ENCODE measurements around the gene CD68. TPM values are rescaled to one million over a fixed set of nuclear protein-coding genes. Genes with fewer than 3 reads are reported as not detected.
"Not testable (repeated sequence)": the region's sequence is repeated elsewhere in the genome, so short reads cannot be mapped to it uniquely, and the experiment has no call there.

Gene CD68
- total RNA-seq, 2 experiments from 2014 or later, result 10.0 to 26.7 TPM

- Mint-ChIP-seq H3K27me3 (no peaks in the 10 kb centered on the region), H3K27ac (no peak overlapping the region), H3K9me3 (ENCODE audit: low read depth) (no peaks in the 10 kb centered on the region), H3K36me3 (peaks cover 37% of the 10 kb centered on the region), H3K4me1 (peaks cover 17% of the 10 kb centered on the region), H3K4me3 (no peak overlapping the region)
- CTCF ChIA-PET, result interaction anchor here (0.5 to 9.7 kb wide), 40 partner anchors 9 to 307 kb away, joined by 3 to 81 read pairs (median 4); partner anchors contain the start of genes ATP1B2, CD68, FXR2 and POLR2A
- DNase-seq, result peak; percentile 73
- peak; percentile 77 for ATAC-seq
Measured at GRCh38 chr17:7589204-7589868, 9.9 kb downstream of the CD68 start.

- peak within 1 kb of the TSS; percentile 56 for H3K27ac Mint-ChIP-seq
- peaks cover 11% of the 10 kb centered on the region for H3K4me1 Mint-ChIP-seq
- DNase-seq (no peak), ATAC-seq (no peak)
- CTCF ChIA-PET, result interaction anchor here (0.6 to 9.7 kb wide), 36 partner anchors 9 to 308 kb away, joined by 3 to 81 read pairs (median 4); partner anchors contain the start of genes ATP1B2, CD68, FXR2 and POLR2A
- no peaks in the 10 kb centered on the region for H3K9me3 Mint-ChIP-seq (ENCODE audit: low read depth)
- H3K4me3 Mint-ChIP-seq, result no peak within 1 kb of the TSS
- no peaks in the 10 kb centered on the region for H3K27me3 Mint-ChIP-seq
- H3K36me3 Mint-ChIP-seq, result peaks cover 37% of the 10 kb centered on the region
Measured at GRCh38 chr17:7589891-7590691, 10.7 kb downstream of the CD68 start, which contains the start of gene SOX15. Gene SOX15 (minus strand): TSS chr17:7590094. CDS start chr17:7589676, 418 bp downstream.

GRCh38 chr17:7590743-7591142, 11.3 kb downstream of the CD68 start:
- Mint-ChIP-seq H3K9me3 (ENCODE audit: low read depth) (no peaks in the 10 kb centered on the region), H3K27ac (peak overlapping the region; percentile 56), H3K4me1 (peaks cover 6% of the 10 kb centered on the region), H3K36me3 (peaks cover 41% of the 10 kb centered on the region), H3K4me3 (no peak overlapping the region), H3K27me3 (no peaks in the 10 kb centered on the region)
- ATAC-seq (no peak), DNase-seq (no peak)
- CTCF ChIA-PET, result interaction anchor here (2.0 to 9.7 kb wide), 3 partner anchors 23 to 96 kb away, joined by 14 to 81 read pairs (median 20); partner anchors contain the start of genes FXR2, SENP3, TP53 and WRAP53

- no peak overlapping the region for H3K4me3 Mint-ChIP-seq
- H3K36me3 Mint-ChIP-seq, result peaks cover 45% of the 10 kb centered on the region
- no peak for DNase-seq
- CTCF ChIA-PET, result interaction anchor here (1.1 kb wide), 1 partner anchor 31 kb away, joined by 3 read pairs; no protein-coding TSS in a partner anchor
- H3K9me3 Mint-ChIP-seq (ENCODE audit: low read depth), result no peaks in the 10 kb centered on the region
- H3K4me1 Mint-ChIP-seq, result peaks cover under 1% of the 10 kb centered on the region
- no peak overlapping the region for H3K27ac Mint-ChIP-seq
- no peak for ATAC-seq
- H3K27me3 Mint-ChIP-seq, result no peaks in the 10 kb centered on the region
Measured at GRCh38 chr17:7591596-7591995, 12.2 kb downstream of the CD68 start.

GRCh38 chr17:7592422-7593021, 13.1 kb downstream of the CD68 start:
- Mint-ChIP-seq H3K36me3 (peaks cover 43% of the 10 kb centered on the region), H3K4me3 (no peak overlapping the region), H3K4me1 (no peaks in the 10 kb centered on the region), H3K27me3 (no peaks in the 10 kb centered on the region), H3K27ac (no peak overlapping the region), H3K9me3 (ENCODE audit: low read depth) (no peaks in the 10 kb centered on the region)
- DNase-seq (no peak), ATAC-seq (no peak)
- CTCF ChIA-PET, result interaction anchor here (0.9 to 1.1 kb wide), 3 partner anchors 14 to 77 kb away, joined by 3 read pairs; no protein-coding TSS in a partner anchor

GRCh38 chr17:7593296-7593695, 13.9 kb downstream of the CD68 start:
- Mint-ChIP-seq H3K27ac (no peak overlapping the region), H3K27me3 (no peaks in the 10 kb centered on the region), H3K36me3 (peaks cover 41% of the 10 kb centered on the region), H3K4me3 (no peak overlapping the region), H3K9me3 (ENCODE audit: low read depth) (no peaks in the 10 kb centered on the region), H3K4me1 (no peaks in the 10 kb centered on the region)
- DNase-seq, result no peak
- no peak for ATAC-seq
- CTCF ChIA-PET, result interaction anchor here (0.9 to 1.1 kb wide), 2 partner anchors 13 to 77 kb away, joined by 3 read pairs; no protein-coding TSS in a partner anchor

- H3K27me3 Mint-ChIP-seq; ATAC-seq; H3K4me3 Mint-ChIP-seq; H3K4me1 Mint-ChIP-seq; DNase-seq; H3K27ac Mint-ChIP-seq; H3K9me3 Mint-ChIP-seq (ENCODE audit: low read depth); CTCF ChIA-PET: not testable (repeated sequence)
- peaks cover 49% of the 10 kb centered on the region for H3K36me3 Mint-ChIP-seq
Measured at GRCh38 chr17:7597561-7597960, 18.1 kb downstream of the CD68 start.

GRCh38 chr17:7606280-7606679, 26.8 kb downstream of the CD68 start:
- Mint-ChIP-seq H3K4me1 (peaks cover 13% of the 10 kb centered on the region), H3K36me3 (peaks cover 29% of the 10 kb centered on the region), H3K4me3 (no peak overlapping the region), H3K27me3 (no peaks in the 10 kb centered on the region), H3K27ac (no peak overlapping the region), H3K9me3 (ENCODE audit: low read depth) (no peaks in the 10 kb centered on the region)
- ATAC-seq (no peak), DNase-seq (no peak)
- CTCF ChIA-PET, result interaction anchor here (1.1 kb wide), 1 partner anchor 13 kb away, joined by 3 read pairs; no protein-coding TSS in a partner anchor

- Mint-ChIP-seq H3K27me3 (no peaks in the 10 kb centered on the region), H3K9me3 (ENCODE audit: low read depth) (no peaks in the 10 kb centered on the region), H3K36me3 (peaks cover 7% of the 10 kb centered on the region), H3K4me3 (no peak overlapping the region), H3K4me1 (peaks cover 37% of the 10 kb centered on the region), H3K27ac (no peak overlapping the region)
- no peak for ATAC-seq
- CTCF ChIA-PET, result interaction anchor here (1.2 to 3.3 kb wide), 2 partner anchors 9 to 21 kb away, joined by 3 to 14 read pairs; partner anchors contain the start of gene SOX15
- no peak for DNase-seq
Measured at GRCh38 chr17:7610641-7611040, 31.2 kb downstream of the CD68 start.

- peaks cover 32% of the 10 kb centered on the region for H3K4me1 Mint-ChIP-seq
- no peak overlapping the region for H3K4me3 Mint-ChIP-seq
- no peak for ATAC-seq
Measured at GRCh38 chr17:7611635-7612293, 32.3 kb downstream of the CD68 start.

GRCh38 chr17:7612294-7612640, 32.8 kb downstream of the CD68 start:
- CTCF ChIA-PET, result interaction anchor here (0.8 to 6.0 kb wide), 4 partner anchors 23 to 175 kb away, joined by 3 to 58 read pairs (median 8); partner anchors contain the start of genes SOX15, TP53 and WRAP53
- H3K27ac Mint-ChIP-seq, result no peak overlapping the region
- DNase-seq, result no peak
- H3K4me3 Mint-ChIP-seq, result no peak overlapping the region
- peaks cover 5% of the 10 kb centered on the region for H3K36me3 Mint-ChIP-seq
- H3K27me3 Mint-ChIP-seq, result no peaks in the 10 kb centered on the region
- no peaks in the 10 kb centered on the region for H3K9me3 Mint-ChIP-seq (ENCODE audit: low read depth)
- H3K4me1 Mint-ChIP-seq, result peaks cover 32% of the 10 kb centered on the region
- ATAC-seq, result no peak

More at GRCh38 chr17:7611635-7612293, 32.3 kb downstream of the CD68 start:
- Mint-ChIP-seq H3K9me3 (ENCODE audit: low read depth) (no peaks in the 10 kb centered on the region), H3K27ac (no peak overlapping the region), H3K36me3 (peaks cover 5% of the 10 kb centered on the region), H3K27me3 (no peaks in the 10 kb centered on the region)
- CTCF ChIA-PET, result interaction anchor here (0.8 to 3.3 kb wide), 5 partner anchors 8 to 175 kb away, joined by 3 to 14 read pairs (median 5); partner anchors contain the start of gene SOX15
- DNase-seq, result no peak

GRCh38 chr17:7613769-7614424, 34.5 kb downstream of the CD68 start:
- peaks cover 5% of the 10 kb centered on the region for H3K36me3 Mint-ChIP-seq
- H3K27me3 Mint-ChIP-seq, result no peaks in the 10 kb centered on the region
- DNase-seq (peak; percentile 46), ATAC-seq (no peak)
- H3K9me3 Mint-ChIP-seq (ENCODE audit: low read depth), result no peaks in the 10 kb centered on the region
- peak overlapping the region; percentile 70 for H3K27ac Mint-ChIP-seq
- CTCF ChIA-PET, result interaction anchor here (1.0 to 6.0 kb wide), 9 partner anchors 13 to 395 kb away, joined by 3 to 58 read pairs (median 7); partner anchors contain the start of genes ACADVL, ACAP1, DLG4 and MPDU1
- peak overlapping the region; percentile 76 for H3K4me3 Mint-ChIP-seq
- peaks cover 32% of the 10 kb centered on the region for H3K4me1 Mint-ChIP-seq

Data from activated CD8-positive, alpha-beta memory T cell treated with anti-CD3 and anti-CD28 coated beads, Interleukin-2, amount 10 ng/mL, durations not matched to agents 7 days and 5 days (primary cell).